Heart right ventricle (tissue), 16 donors: Measurements from ENCODE around the gene TBC1D22A. TPM values are rescaled to one million over a fixed set of nuclear protein-coding genes. Genes with fewer than 3 reads are reported as not detected.
"Not testable (repeated sequence)": the region's sequence is repeated elsewhere in the genome, so short reads cannot be mapped to it uniquely, and the experiment has no call there.

Experiments
- ATAC-seq, 8 donors: fragments of 200-7000 bp; cut with Tn5 transposase; one replicate each; pipeline ENCODE4 v1.9.1; 2020; ENCODE audit warnings: mild to moderate bottlenecking in 8 of 8, moderate library complexity in 8 of 8, moderate number of reproducible peaks in 1 of 8
- DNase-seq, 2 donors: peaks; one replicate each; pipeline ENCODE4 v3.0.0-alpha.2; 2020
- H3K27ac ChIP-seq, 10 donors: fragments of 200-600 bp; sonication (generic) in 2 of 10; one replicate each; pipeline versions ENCODE4 v1.5.0 to v1.8.0; 2020 to 2022; ENCODE audit warnings: mild to moderate bottlenecking in 3 of 10
- H3K27me3 ChIP-seq, 7 donors: fragments of 200-600 bp; one replicate each; pipeline ENCODE4 v1.8.0; 2021 to 2022; ENCODE audit warnings: mild to moderate bottlenecking in 2 of 7
- H3K36me3 ChIP-seq, 9 donors: fragments of 200-600 bp; sonication (generic) in 1 of 9; one replicate each; pipeline versions ENCODE4 v1.5.0 to v1.8.0; 2020 to 2022; ENCODE audit warnings: mild to moderate bottlenecking in 2 of 9
- H3K4me1 ChIP-seq, 9 donors: fragments of 200-600 bp; sonication (generic) in 1 of 9; one replicate each; pipeline versions ENCODE4 v1.5.0 to v1.8.0; 2020 to 2022; ENCODE audit warnings: mild to moderate bottlenecking in 4 of 9
- H3K4me3 ChIP-seq, 10 donors: fragments of 200-600 bp; sonication (generic) in 2 of 10; one replicate each; pipeline versions ENCODE4 v1.5.0 to v1.8.0; 2020 to 2022; ENCODE audit warnings: mild to moderate bottlenecking in 7 of 10, moderate library complexity in 2 of 10
- H3K9me3 ChIP-seq, 11 donors: fragments of 200-600 bp in 10 of 11; sonication (generic) in 2 of 11; one replicate each; pipeline versions ENCODE4 v1.5.0 to v1.8.0; 2013 to 2022; ENCODE audit warnings: mild to moderate bottlenecking in 2 of 11, control low read depth in 1 of 11, moderate library complexity in 1 of 11
- CTCF ChIP-seq, 9 donors: fragments of 200-600 bp; sonication (generic) in 2 of 9; IDR thresholded peaks; one replicate each; pipeline versions ENCODE4 v1.5.0 to v1.8.0; 2021 to 2022; ENCODE audit warnings: antibody characterized with exemption in 9 of 9, mild to moderate bottlenecking in 5 of 9, moderate library complexity in 1 of 9
- WGBS, 2 donors: extraction: QIAGEN DNeasy Blood & Tissue Kit; methylation state at CpG; one replicate each; pipeline ENCODE4 v1.1.7; 2013; ENCODE audit warnings: inconsistent platforms in 1 of 2; 5-methylcytosine and 5-hydroxymethylcytosine counted together
- intact Hi-C, 10 donors: fragments of 100-400 bp; cut with DNase I; formaldehyde crosslinking; loops; one replicate each; pipeline versions ENCODE4 v1.11.1 to v1.14.2; 2022
- polyA plus RNA-seq, 2 donors: library from polyadenylated mRNA; stranded (reverse); fragments of 200-250 nt; gene quantifications; one replicate each; pipeline ENCODE4 v1.2.3, GENCODE V29; 2013
- total RNA-seq, 10 donors: library from RNA; stranded (reverse); fragmentation: NEBNext Ultra II Directional in 3 of 10; extraction: Animal tissue kit (Norgen Biotek cat#: 25700) in 3 of 10; gene quantifications; one replicate each; pipeline versions ENCODE4 v1.2.1 to v1.2.4, GENCODE V29; 2021 to 2023
- donor health status: Arrhythmogenic right ventricular cardiomyopathy.
- donor health status: ischemic (EF 13 %, LVEDD 7.1; RV severe dilation, severe dysfunction).
- donor health status: healthy with polysubstance abuse.
- donor health status: DM: no; HTN: yes; CAD: no.
- donor health status: DM: no; HTN: no; CAD: no.
- donor health status: ischemic (EF 25% LVEDD 6.9; RV normal size, moderate dysfunction).
- donor health status: ischemic (EF 25% LVEDD 5.7; RV mildly dilated, moderate dysfunction).
- donor health status: healthy.
- donor health status: DM: yes; HTN: yes; CAD: no.
- donor health status: Ischemic cardiomyopathy.
- donor health status: ischemic (EF 35%, LVEDD 5.7; RV mildly dilated, moderate dysfunction).
- donor health status: nonischemic (EF 11% LVEDD 7.7; RV severe dilation, severe dysfunction).
- donor health status: DM: yes; HTN: yes; CAD: no.
- donor health status: PGD.
- donor health status: ischemic (EF 29% LVEDD 5.4; RV normal size, mild dysfunction).
- donor health status: nonischemic (EF 23%, LVEDD 6.1; RV moderate dilation, normal function).

The TBC1D22A gene
- total and polyA plus RNA-seq, 12 donors, result 7.2 to 27.9 (median 17.9) TPM

- peaks cover 0 to 6% (median 0%) of the 10 kb centered on the region in 11 donors for H3K9me3 ChIP-seq
- DNase-seq (no peak), ATAC-seq (no peak)
- 94 to 98% methylated on average over 5 of the region's 5 CpGs for WGBS, 2 donors
- H3K27ac ChIP-seq, result no peak overlapping the region
- H3K27me3 ChIP-seq, result no peaks in the 10 kb centered on the region
- intact Hi-C loops, result no loop called here
- H3K4me3 ChIP-seq, result no peak overlapping the region
- no peak for TF ChIP-seq CTCF (IDR thresholded peaks at IDR 0.05)
- peaks cover 0 to 32% (median 0%) of the 10 kb centered on the region in 9 donors for H3K36me3 ChIP-seq
- H3K4me1 ChIP-seq, result peaks cover 0 to 10% (median 0%) of the 10 kb centered on the region in 9 donors
These were observed 53.1 kb downstream of the TBC1D22A start for GRCh38 chr22:46815559-46815895.

DNA sequence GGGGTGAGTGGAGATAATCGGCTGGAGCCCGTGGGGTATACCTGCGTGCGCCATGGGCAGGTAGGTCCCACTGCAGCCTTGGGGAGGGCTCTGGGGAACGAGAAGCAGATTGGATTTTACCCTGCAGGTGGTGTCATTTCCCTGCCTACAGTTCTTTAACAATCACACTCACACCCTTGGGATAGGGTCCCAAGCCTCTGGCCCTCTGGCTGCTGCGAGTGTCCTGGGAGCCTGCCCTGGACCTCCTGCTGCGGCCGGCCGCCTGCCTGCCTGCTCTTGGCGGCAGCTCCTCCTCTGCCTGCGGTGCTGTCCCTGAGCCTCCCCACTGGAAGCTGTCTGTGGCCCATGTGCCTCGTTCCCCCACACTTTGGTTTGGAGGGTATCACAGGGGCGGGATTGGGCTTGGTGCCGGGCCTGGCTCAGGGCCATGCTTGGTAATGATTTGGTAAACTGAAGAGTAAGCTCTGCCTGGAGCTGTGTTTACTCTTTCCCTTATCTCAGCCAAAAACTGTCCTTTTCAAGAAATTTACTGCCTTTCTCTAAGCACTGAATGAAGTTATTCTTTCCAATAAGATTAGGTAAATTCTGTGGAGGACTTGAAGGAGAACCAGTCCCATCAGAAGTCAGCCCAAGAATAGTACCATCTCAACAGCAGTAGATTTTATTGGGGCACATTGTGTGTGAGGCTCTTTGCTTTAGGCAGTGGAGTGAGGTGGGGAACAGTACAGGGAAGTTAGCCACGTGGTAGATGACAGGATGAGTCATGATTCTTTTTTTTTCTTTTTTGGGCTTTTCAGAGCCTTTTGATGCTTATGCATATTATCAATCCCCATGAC lies 53.7 kb downstream of the TBC1D22A start:
- intact Hi-C loops, result no loop called here
- Histone ChIP-seq H3K4me1 (peaks cover 0 to 10% (median 0%) of the 10 kb centered on the region in 9 donors), H3K27me3 (no peaks in the 10 kb centered on the region), H3K27ac (no peak overlapping the region), H3K36me3 (peaks cover 0 to 26% (median 0%) of the 10 kb centered on the region in 9 donors), H3K4me3 (no peak overlapping the region), H3K9me3 (peaks cover 0 to 12% (median 0%) of the 10 kb centered on the region in 11 donors)
- ATAC-seq (peak in 5 of 8 donors; percentile 29 to 51 (median 39)), DNase-seq (no peak)
- no peak for TF ChIP-seq CTCF (IDR thresholded peaks at IDR 0.05)
- WGBS, 2 donors, result 84 to 87% methylated on average over 15 of the region's 15 CpGs

- H3K4me3 ChIP-seq, DNase-seq, H3K27ac ChIP-seq, H3K4me1 ChIP-seq, H3K27me3 ChIP-seq, ATAC-seq, intact Hi-C loops: not testable (repeated sequence)
- WGBS, 2 donors, result 99 to 100% methylated on average over 4 of the region's 4 CpGs
- peaks cover 0 to 24% (median 0%) of the 10 kb centered on the region in 9 donors for H3K36me3 ChIP-seq
- peaks cover 0 to 15% (median 0%) of the 10 kb centered on the region in 11 donors for H3K9me3 ChIP-seq
These were observed 54.9 kb downstream of the TBC1D22A start for GRCh38 chr22:46817390-46817789.

DNA sequence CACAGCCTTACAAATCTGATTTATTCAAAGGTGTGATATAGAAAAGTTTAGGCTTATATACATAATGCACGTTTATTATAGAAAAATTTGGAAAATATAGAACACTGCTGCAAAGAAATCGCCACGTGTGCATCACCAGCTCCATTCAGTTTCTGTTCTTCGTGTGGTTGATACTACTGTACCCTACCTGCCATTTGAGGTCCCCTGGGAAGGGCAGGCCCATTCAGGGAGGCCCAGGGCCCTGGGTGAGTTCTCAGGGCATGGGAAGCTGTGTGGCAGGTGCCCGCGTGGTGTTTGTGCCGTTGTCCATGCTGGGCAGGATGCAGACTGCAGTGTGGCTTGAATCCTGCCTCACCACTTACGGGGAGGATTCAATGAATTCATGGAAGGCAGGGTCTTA lies 60.8 kb downstream of the TBC1D22A start:
- Histone ChIP-seq H3K4me1 (peaks cover 0 to 7% (median 1%) of the 10 kb centered on the region in 9 donors), H3K9me3 (peaks cover 0 to 15% (median 0%) of the 10 kb centered on the region in 11 donors), H3K27me3 (no peaks in the 10 kb centered on the region), H3K36me3 (peaks cover 0 to 19% (median 0%) of the 10 kb centered on the region in 9 donors), H3K27ac (no peak overlapping the region), H3K4me3 (no peak overlapping the region)
- no peak for TF ChIP-seq CTCF (IDR thresholded peaks at IDR 0.05)
- 96 to 97% methylated on average over 8 of the region's 8 CpGs for WGBS, 2 donors
- intact Hi-C loops, result no loop called here
- DNase-seq, result no peak
- ATAC-seq, result no peak

GRCh38 chr22:46823654-46824053 lies 61.2 kb downstream of the TBC1D22A start:
- ATAC-seq, result no peak
- 97 to 98% methylated on average over 13 of the region's 13 CpGs for WGBS, 2 donors
- Histone ChIP-seq H3K27me3 (no peaks in the 10 kb centered on the region), H3K36me3 (peaks cover 0 to 23% (median 0%) of the 10 kb centered on the region in 9 donors), H3K9me3 (peaks cover 0 to 15% (median 0%) of the 10 kb centered on the region in 11 donors), H3K27ac (no peak overlapping the region), H3K4me1 (peaks cover 0 to 11% (median 5%) of the 10 kb centered on the region in 9 donors), H3K4me3 (no peak overlapping the region)
- DNase-seq, result no peak
- no peak for TF ChIP-seq CTCF (IDR thresholded peaks at IDR 0.05)
- intact Hi-C loops, result no loop called here
